HepG2 (cell line): ENCODE data around the gene ABHD12. TPM values are rescaled to one million over a fixed set of nuclear protein-coding genes. Genes with fewer than 3 reads are reported as not detected.

Experiments
- ATF2 ChIP-seq: sonication (generic); formaldehyde crosslinking; IDR thresholded peaks from 2 replicates; pipeline ENCODE4 v1.4.0; 2020; ENCODE audit warnings: missing genetic modification reagents
- BRCA1 ChIP-seq: sonication (generic); formaldehyde crosslinking; IDR thresholded peaks from 2 replicates; pipeline ENCODE4 v1.4.0; 2020; ENCODE audit warnings: missing genetic modification reagents
- EEA1 ChIP-seq: sonication (generic); formaldehyde crosslinking; IDR thresholded peaks from 2 replicates; pipeline ENCODE4 v1.5.1; 2020; ENCODE audit warnings: mild to moderate bottlenecking, missing genetic modification reagents, borderline replicate concordance
- HNRNPLL ChIP-seq: fragments of 200-400 bp; formaldehyde crosslinking; IDR thresholded peaks from 2 replicates; pipeline ENCODE4 v1.6.1; 2017; ENCODE audit warnings: mild to moderate bottlenecking, low read depth, low read length; ENCODE audit not compliant: poor library complexity, severe bottlenecking
- MTA1 ChIP-seq: sonication (generic); formaldehyde crosslinking; IDR thresholded peaks from 2 replicates; pipeline ENCODE4 v1.4.0; 2020; ENCODE audit warnings: missing genetic modification reagents, mild to moderate bottlenecking, borderline replicate concordance
- NR2C2 ChIP-seq: sonication (generic); formaldehyde crosslinking; IDR thresholded peaks from 2 replicates; pipeline ENCODE4 v1.4.0; 2020; ENCODE audit warnings: missing genetic modification reagents, mild to moderate bottlenecking, moderate library complexity, borderline replicate concordance
- PRDM15 ChIP-seq: sonication (generic); formaldehyde crosslinking; IDR thresholded peaks from 2 replicates; pipeline ENCODE4 v1.4.0; 2020; ENCODE audit warnings: missing genetic modification reagents
- SIX1 ChIP-seq: sonication (generic); formaldehyde crosslinking; IDR thresholded peaks from 2 replicates; pipeline ENCODE4 v1.4.0; 2020; ENCODE audit warnings: missing genetic modification reagents, borderline replicate concordance
- TBL1XR1 ChIP-seq: fragments of 150-350 bp; IDR thresholded peaks from 2 replicates; pipeline ENCODE4 v1.6.1; 2014; ENCODE audit warnings: borderline replicate concordance, low read length; ENCODE audit not compliant: partially characterized antibody
- WIZ ChIP-seq: sonication (generic); formaldehyde crosslinking; IDR thresholded peaks from 2 replicates; pipeline ENCODE4 v1.5.1; 2020; ENCODE audit warnings: mild to moderate bottlenecking, missing genetic modification reagents
- ZFP90 ChIP-seq: sonication (generic); formaldehyde crosslinking; IDR thresholded peaks from 2 replicates; pipeline ENCODE4 v1.8.0; 2022; ENCODE audit warnings: missing genetic modification reagents, mild to moderate bottlenecking, inconsistent platforms, borderline replicate concordance
- ZNF770 ChIP-seq: sonication (generic); formaldehyde crosslinking; IDR thresholded peaks from 2 replicates; pipeline ENCODE4 v1.5.0; 2020; ENCODE audit warnings: mild to moderate bottlenecking, missing genetic modification reagents
- ZNF775 ChIP-seq: sonication (generic); formaldehyde crosslinking; IDR thresholded peaks from 2 replicates; pipeline ENCODE4 v1.4.0; 2020; ENCODE audit warnings: missing genetic modification reagents, mild to moderate bottlenecking, moderate library complexity, borderline replicate concordance
- polyA plus RNA-seq, 8 experiments: library from polyadenylated mRNA; depleted of rRNA in 3 of 8; stranded (reverse) in 7 of 8; unstranded in 1 of 8; fragments of >200 nt; fragmentation: Illumina TruSeq in 4 of 8; extraction: Trizol in 4 of 8; gene quantifications; 2 replicates each; pipeline versions ENCODE4 v1.2.1 to v1.2.3, GENCODE V29; 2011 to 2016; ENCODE audit warnings: low read depth in 4 of 8, missing spikeins in 1 of 8, mixed read lengths in 1 of 8; ENCODE audit not compliant: insufficient read depth in 1 of 8
- total RNA-seq, 5 experiments: library from RNA; depleted of rRNA; stranded (reverse); fragments of >200 nt; fragmentation: Illumina TruSeq; extraction: Trizol; gene quantifications; 2 replicates each; pipeline ENCODE4 v1.2.3, GENCODE V29; 2016; ENCODE audit warnings: low read depth in 1 of 5
- TF ChIP-seq, protein P1 (sequence below): sonication (generic); formaldehyde crosslinking; IDR thresholded peaks from 2 replicates; pipeline ENCODE4 v1.5.0; 2020; ENCODE audit warnings: missing genetic modification reagents
- TF ChIP-seq, protein P2 (sequence below): sonication (generic); formaldehyde crosslinking; IDR thresholded peaks from 2 replicates; pipeline ENCODE4 v1.4.0; 2020; ENCODE audit warnings: missing genetic modification reagents, mild to moderate bottlenecking, borderline replicate concordance

Gene ABHD12
- total and polyA plus RNA-seq, 2 of the 13 experiments (the other 11 are each of a cell fraction or from before 2014, with no cell fraction given): 23.5 to 72.1 TPM

- TF ChIP-seq ZNF770 (CRISPR knock-in tag) (no peak), EEA1 (CRISPR knock-in tag) (no peak), SIX1 (CRISPR knock-in tag) (no peak), ATF2 (CRISPR knock-in tag) (no peak), HNRNPLL (peak; percentile 12), PRDM15 (CRISPR knock-in tag) (no peak), ZNF775 (no peak), NR2C2 (CRISPR knock-in tag) (no peak), WIZ (CRISPR knock-in tag) (no peak), MTA1 (0 out of 2 replicates have a peak, but pooled peaks have one; percentile 13), TBL1XR1 (no peak), BRCA1 (no peak), ZFP90 (CRISPR knock-in tag) (no peak)
- TF ChIP-seq, protein P1, sequence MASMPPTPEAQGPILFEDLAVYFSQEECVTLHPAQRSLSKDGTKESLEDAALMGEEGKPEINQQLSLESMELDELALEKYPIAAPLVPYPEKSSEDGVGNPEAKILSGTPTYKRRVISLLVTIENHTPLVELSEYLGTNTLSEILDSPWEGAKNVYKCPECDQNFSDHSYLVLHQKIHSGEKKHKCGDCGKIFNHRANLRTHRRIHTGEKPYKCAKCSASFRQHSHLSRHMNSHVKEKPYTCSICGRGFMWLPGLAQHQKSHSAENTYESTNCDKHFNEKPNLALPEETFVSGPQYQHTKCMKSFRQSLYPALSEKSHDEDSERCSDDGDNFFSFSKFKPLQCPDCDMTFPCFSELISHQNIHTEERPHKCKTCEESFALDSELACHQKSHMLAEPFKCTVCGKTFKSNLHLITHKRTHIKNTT: no peak
- TF ChIP-seq, protein P2, sequence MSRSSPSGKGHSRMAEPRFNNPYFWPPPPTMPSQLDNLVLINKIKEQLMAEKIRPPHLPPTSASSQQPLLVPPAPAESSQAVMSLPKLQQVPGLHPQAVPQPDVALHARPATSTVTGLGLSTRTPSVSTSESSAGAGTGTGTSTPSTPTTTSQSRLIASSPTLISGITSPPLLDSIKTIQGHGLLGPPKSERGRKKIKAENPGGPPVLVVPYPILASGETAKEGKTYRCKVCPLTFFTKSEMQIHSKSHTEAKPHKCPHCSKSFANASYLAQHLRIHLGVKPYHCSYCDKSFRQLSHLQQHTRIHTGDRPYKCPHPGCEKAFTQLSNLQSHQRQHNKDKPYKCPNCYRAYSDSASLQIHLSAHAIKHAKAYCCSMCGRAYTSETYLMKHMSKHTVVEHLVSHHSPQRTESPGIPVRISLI (CRISPR knock-in tag): no peak
These were observed 81.8 kb downstream of the ABHD12 start (continued) for GRCh38 chr20:25308671-25309394.
